KOPT-K1 (cell line): ENCODE measurements around the gene IRX2.

Experiments
- H3K27ac ChIP-seq: fragments of 200-600 bp; sonication (generic); 2 replicates; pipeline ENCODE4 v1.5.1; 2016; ENCODE audit warnings: antibody characterized with exemption, mild to moderate bottlenecking, low read depth, low read length; ENCODE audit not compliant: poor library complexity, severe bottlenecking
- H3K36me3 ChIP-seq: fragments of 200-600 bp; sonication (generic); 2 replicates; pipeline ENCODE4 v1.5.1; 2017; ENCODE audit warnings: antibody characterized with exemption, mild to moderate bottlenecking, low read length, moderate library complexity; ENCODE audit not compliant: insufficient read depth
- H3K9me3 ChIP-seq: fragments of 200-600 bp; sonication (generic); 2 replicates; pipeline ENCODE4 v1.5.1; 2017; ENCODE audit warnings: antibody characterized with exemption, low read length, mild to moderate bottlenecking; ENCODE audit not compliant: insufficient read depth, poor library complexity, severe bottlenecking

The IRX2 gene

GRCh38 chr5:2702096-2702879 lies 49.2 kb downstream of the IRX2 start:
- Histone ChIP-seq H3K36me3 (no peaks in the 10 kb centered on the region), H3K27ac (no peak overlapping the region), H3K9me3 (peaks cover 7% of the 10 kb centered on the region)

- no peak overlapping the region for H3K27ac ChIP-seq
- no peaks in the 10 kb centered on the region for H3K36me3 ChIP-seq
- H3K9me3 ChIP-seq = peaks cover 10% of the 10 kb centered on the region
Observed at GRCh38 chr5:2701592-2701991, 49.9 kb downstream of the IRX2 start.

GRCh38 chr5:2700876-2701275 lies 50.6 kb downstream of the IRX2 start:
- H3K27ac ChIP-seq = no peak overlapping the region
- peaks cover 10% of the 10 kb centered on the region for H3K9me3 ChIP-seq
- no peaks in the 10 kb centered on the region for H3K36me3 ChIP-seq

- no peak overlapping the region for H3K27ac ChIP-seq
- H3K36me3 ChIP-seq = no peaks in the 10 kb centered on the region
- peaks cover 10% of the 10 kb centered on the region for H3K9me3 ChIP-seq
Observed at GRCh38 chr5:2699686-2700085, 51.8 kb downstream of the IRX2 start.

GRCh38 chr5:2699231-2699630 lies 52.2 kb downstream of the IRX2 start:
- Histone ChIP-seq H3K27ac (no peak overlapping the region), H3K9me3 (peaks cover 10% of the 10 kb centered on the region), H3K36me3 (no peaks in the 10 kb centered on the region)

GRCh38 chr5:2698581-2698980 lies 52.9 kb downstream of the IRX2 start:
- no peaks in the 10 kb centered on the region for H3K36me3 ChIP-seq
- H3K9me3 ChIP-seq = peaks cover 10% of the 10 kb centered on the region
- H3K27ac ChIP-seq = no peak overlapping the region

- Histone ChIP-seq H3K36me3 (no peaks in the 10 kb centered on the region), H3K9me3 (peaks cover 10% of the 10 kb centered on the region), H3K27ac (no peak overlapping the region)
Observed at GRCh38 chr5:2697446-2698200, 53.9 kb downstream of the IRX2 start.

- Histone ChIP-seq H3K27ac (no peak overlapping the region), H3K36me3 (no peaks in the 10 kb centered on the region), H3K9me3 (peaks cover 10% of the 10 kb centered on the region)
Observed at GRCh38 chr5:2697041-2697440, 54.4 kb downstream of the IRX2 start.
